Testis (tissue), 2 donors: ENCODE results near the gene FAM83D.

Experiments used
- CTCF ChIP-seq, 3 experiments: fragments of 450-650 bp in 2 of 3; fragments of 200-600 bp in 1 of 3; sonication (generic) in 1 of 3; IDR thresholded peaks; one replicate each; pipeline ENCODE4 v1.5.1; 2016 to 2019; ENCODE audit warnings: antibody characterized with exemption in 3 of 3, mild to moderate bottlenecking in 2 of 3, moderate library complexity in 1 of 3
- POLR2A ChIP-seq: fragments of 450-650 bp; IDR thresholded peaks from one replicate; pipeline ENCODE4 v1.6.1; 2017; ENCODE audit warnings: antibody characterized with exemption, mild to moderate bottlenecking, moderate library complexity

- no peak for TF ChIP-seq CTCF (IDR thresholded peaks at IDR 0.05)
- TF ChIP-seq POLR2A: no peak
Observed at GRCh38 chr20:38889050-38889449, 37.2 kb upstream of the FAM83D start.
